HG03571 (cell line): Measurements from ENCODE around the gene RNF40.

ENCODE experiments used
- ATAC-seq: cut with Tn5 transposase; IDR thresholded peaks from one replicate; pipeline ENCODE4 v1.9.1; 2021; ENCODE audit not compliant: unreplicated experiment

The RNF40 gene

GRCh38 chr16:30761427-30761927, 645 bp upstream of the RNF40 start:
- ATAC-seq = peak; percentile 28

- ATAC-seq = no peak
Measured at GRCh38 chr16:30762991-30763725, 1.0 kb downstream of the RNF40 start.

GRCh38 chr16:30764086-30764485, 2.0 kb downstream of the RNF40 start:
- no peak for ATAC-seq

- ATAC-seq = no peak
Measured at GRCh38 chr16:30764816-30765465, 2.8 kb downstream of the RNF40 start.

- no peak for ATAC-seq
Measured at GRCh38 chr16:30766206-30766932, 4.2 kb downstream of the RNF40 start.

GRCh38 chr16:30766933-30767284, 4.8 kb downstream of the RNF40 start:
- ATAC-seq = no peak

GRCh38 chr16:30767767-30768465, 5.8 kb downstream of the RNF40 start:
- no peak for ATAC-seq

GRCh38 chr16:30768583-30769181, 6.6 kb downstream of the RNF40 start:
- no peak for ATAC-seq

GRCh38 chr16:30769379-30770089, 7.4 kb downstream of the RNF40 start:
- ATAC-seq = no peak

GRCh38 chr16:30771726-30772125, 9.6 kb downstream of the RNF40 start:
- ATAC-seq = no peak

GRCh38 chr16:30773826-30774225, 11.7 kb downstream of the RNF40 start:
- ATAC-seq = no peak

GRCh38 chr16:30774367-30775130, 12.4 kb downstream of the RNF40 start:
- no peak for ATAC-seq

GRCh38 chr16:30775131-30775391, 12.9 kb downstream of the RNF40 start:
- no peak for ATAC-seq

GRCh38 chr16:30775392-30776188, 13.5 kb downstream of the RNF40 start:
- no peak for ATAC-seq

GRCh38 chr16:30777591-30778297, 15.6 kb downstream of the RNF40 start:
- ATAC-seq = no peak

GRCh38 chr16:30778549-30779244, 16.6 kb downstream of the RNF40 start:
- no peak for ATAC-seq

- no peak for ATAC-seq
Measured at GRCh38 chr16:30779596-30779995, 17.5 kb downstream of the RNF40 start.

- no peak for ATAC-seq
Measured at GRCh38 chr16:30780021-30780420, 17.9 kb downstream of the RNF40 start.
